UCSD-AML1 (cell line): ENCODE data around the gene ZNRF4.

Experiments used
- DNase-seq: peaks from one replicate; lab custom pipeline; 2025; ENCODE audit not compliant: unreplicated experiment; lab: John Stamatoyannopoulos, UW

ZNRF4 gene

GRCh38 chr19:5501907-5502306, 46.7 kb downstream of the ZNRF4 start:
- no peak for DNase-seq

GRCh38 chr19:5503598-5503997, 48.4 kb downstream of the ZNRF4 start:
- no peak for DNase-seq

- no peak for DNase-seq
Measured at GRCh38 chr19:5504114-5504513, 48.9 kb downstream of the ZNRF4 start.
